Esophagus muscularis mucosa (tissue), 3 donors: ENCODE results near the gene RAB3C.

Experiments used
- CTCF ChIP-seq, 3 experiments: fragments of 200-600 bp in 2 of 3; fragments of 450-650 bp in 1 of 3; sonication (generic) in 2 of 3; IDR thresholded peaks; one replicate each; pipeline ENCODE4 v1.5.1; 2017 to 2019; ENCODE audit warnings: antibody characterized with exemption in 3 of 3, mild to moderate bottlenecking in 2 of 3, moderate library complexity in 1 of 3
- POLR2A ChIP-seq: fragments of 450-650 bp; IDR thresholded peaks from one replicate; pipeline ENCODE4 v1.6.1; 2017; ENCODE audit warnings: antibody characterized with exemption, moderate library complexity, mild to moderate bottlenecking, low read depth

- TF ChIP-seq POLR2A (no peak), CTCF (IDR thresholded peaks at IDR 0.05) (no peak)
Observed at GRCh38 chr5:58842852-58843251, 260.0 kb downstream of the RAB3C start.
